Osteocyte (in vitro differentiated cells): ENCODE data around the gene ATOH8. TPM values are rescaled to one million over a fixed set of nuclear protein-coding genes. Genes with fewer than 3 reads are reported as not detected.

Source experiments
- DNase-seq: peaks from one replicate; pipeline ENCODE4 v3.0.0; 2021; ENCODE audit warnings: mixed read lengths; ENCODE audit not compliant: unreplicated experiment; ENCODE audit errors: extremely low spot score
- H3K27ac Mint-ChIP-seq: one replicate; pipeline ENCODE4 v1.8.0; 2021; ENCODE audit warnings: mild to moderate bottlenecking, mixed read lengths; ENCODE audit not compliant: unreplicated experiment
- H3K27me3 Mint-ChIP-seq: one replicate; pipeline ENCODE4 v1.8.0; 2021; ENCODE audit warnings: mixed read lengths; ENCODE audit not compliant: unreplicated experiment
- H3K36me3 Mint-ChIP-seq: one replicate; pipeline ENCODE4 v1.8.0; 2021; ENCODE audit warnings: mixed read lengths; ENCODE audit not compliant: unreplicated experiment
- H3K4me1 Mint-ChIP-seq: one replicate; pipeline ENCODE4 v1.8.0; 2021; ENCODE audit warnings: mixed read lengths; ENCODE audit not compliant: unreplicated experiment
- H3K4me3 Mint-ChIP-seq: one replicate; pipeline ENCODE4 v1.8.0; 2021; ENCODE audit warnings: mild to moderate bottlenecking, moderate library complexity, mixed read lengths; ENCODE audit not compliant: unreplicated experiment
- H3K9me3 Mint-ChIP-seq: one replicate; pipeline ENCODE4 v1.8.0; 2021; ENCODE audit warnings: mixed read lengths; ENCODE audit not compliant: unreplicated experiment
- total RNA-seq: library from RNA; stranded (reverse); gene quantifications from 2 replicates; pipeline ENCODE4 v1.2.1, GENCODE V29; 2021
- TF ChIP-seq, protein P1 (sequence below): fragments of 200-600 bp; sonication (generic); IDR thresholded peaks from 2 replicates; pipeline ENCODE4 v1.5.0; 2021; ENCODE audit warnings: antibody characterized with exemption, mild to moderate bottlenecking, moderate library complexity

The ATOH8 gene
- total RNA-seq, 1 donor from 2014 or later = 5.9 TPM

DNA sequence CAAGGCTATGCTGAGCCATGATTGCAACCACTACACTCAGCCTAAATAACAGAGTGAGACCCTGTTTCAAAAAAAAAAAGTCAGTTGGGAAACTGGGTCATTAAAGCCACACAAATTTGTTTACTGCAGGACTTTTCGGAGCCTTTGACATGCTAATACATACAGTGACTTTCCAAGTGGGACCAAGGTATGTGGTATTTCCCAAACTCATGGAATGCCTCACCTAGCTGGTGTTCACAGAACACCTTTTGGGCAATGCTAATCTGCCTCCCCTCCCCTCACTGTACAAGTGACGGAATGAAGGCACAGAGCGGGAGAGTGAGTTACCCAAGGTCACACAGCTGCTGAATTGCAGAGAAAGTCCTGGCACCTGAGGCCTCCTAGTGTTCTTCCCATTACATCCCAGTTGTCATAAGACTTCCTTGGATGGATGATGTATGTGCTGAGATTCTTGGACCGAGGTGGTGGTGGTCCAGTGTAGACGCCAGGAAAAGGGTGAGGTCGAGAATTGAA, 30.7 kb downstream of the ATOH8 start:
- no peak overlapping the region for H3K27ac Mint-ChIP-seq
- peaks cover 8% of the 10 kb centered on the region for H3K36me3 Mint-ChIP-seq
- H3K4me1 Mint-ChIP-seq = peaks cover 8% of the 10 kb centered on the region
- peaks cover 9% of the 10 kb centered on the region for H3K27me3 Mint-ChIP-seq
- H3K9me3 Mint-ChIP-seq = no peaks in the 10 kb centered on the region
- H3K4me3 Mint-ChIP-seq = no peak overlapping the region
- TF ChIP-seq, protein P1, sequence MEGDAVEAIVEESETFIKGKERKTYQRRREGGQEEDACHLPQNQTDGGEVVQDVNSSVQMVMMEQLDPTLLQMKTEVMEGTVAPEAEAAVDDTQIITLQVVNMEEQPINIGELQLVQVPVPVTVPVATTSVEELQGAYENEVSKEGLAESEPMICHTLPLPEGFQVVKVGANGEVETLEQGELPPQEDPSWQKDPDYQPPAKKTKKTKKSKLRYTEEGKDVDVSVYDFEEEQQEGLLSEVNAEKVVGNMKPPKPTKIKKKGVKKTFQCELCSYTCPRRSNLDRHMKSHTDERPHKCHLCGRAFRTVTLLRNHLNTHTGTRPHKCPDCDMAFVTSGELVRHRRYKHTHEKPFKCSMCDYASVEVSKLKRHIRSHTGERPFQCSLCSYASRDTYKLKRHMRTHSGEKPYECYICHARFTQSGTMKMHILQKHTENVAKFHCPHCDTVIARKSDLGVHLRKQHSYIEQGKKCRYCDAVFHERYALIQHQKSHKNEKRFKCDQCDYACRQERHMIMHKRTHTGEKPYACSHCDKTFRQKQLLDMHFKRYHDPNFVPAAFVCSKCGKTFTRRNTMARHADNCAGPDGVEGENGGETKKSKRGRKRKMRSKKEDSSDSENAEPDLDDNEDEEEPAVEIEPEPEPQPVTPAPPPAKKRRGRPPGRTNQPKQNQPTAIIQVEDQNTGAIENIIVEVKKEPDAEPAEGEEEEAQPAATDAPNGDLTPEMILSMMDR = no peak
- no peak for DNase-seq

DNA sequence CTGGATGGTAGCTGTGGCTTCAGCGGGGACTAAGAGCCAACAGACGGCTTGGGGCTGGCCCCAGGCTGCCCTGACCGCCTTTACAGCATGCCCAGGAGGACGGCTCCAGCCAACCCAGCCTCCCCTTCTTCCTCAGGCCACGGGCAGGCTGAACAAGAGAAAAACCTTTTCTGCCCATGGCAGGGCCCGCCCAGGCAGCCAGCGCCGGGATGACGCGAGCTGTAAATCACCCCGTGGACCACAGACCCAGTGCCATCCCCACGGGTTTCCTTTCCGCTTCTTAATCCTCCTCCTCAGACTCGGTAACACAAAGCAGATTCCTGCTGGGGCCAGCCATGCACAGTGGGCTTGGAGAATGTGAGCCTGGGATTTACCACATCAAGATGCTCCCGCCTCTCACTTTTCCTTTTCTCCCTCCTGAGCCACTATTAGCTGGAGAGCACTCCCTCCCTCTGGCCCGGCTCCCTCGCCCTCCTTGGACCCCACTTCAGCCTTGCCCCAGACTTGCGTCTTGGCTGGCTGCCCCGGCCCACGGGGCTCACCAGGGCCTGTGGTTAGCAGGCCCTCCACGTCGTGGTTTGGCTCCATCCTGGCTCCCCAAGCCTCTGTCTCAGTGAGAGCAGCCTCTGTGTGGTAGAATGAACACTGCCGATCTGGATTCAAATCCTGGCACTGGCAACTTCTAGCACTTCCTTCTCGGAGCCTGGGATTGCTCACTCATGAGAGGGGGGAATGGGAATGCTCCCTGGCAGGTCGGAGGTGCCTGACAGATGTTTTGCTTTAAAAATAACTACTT, 31.4 kb downstream of the ATOH8 start:
- Mint-ChIP-seq H3K9me3 (no peaks in the 10 kb centered on the region), H3K36me3 (peaks cover 11% of the 10 kb centered on the region), H3K4me1 (peaks cover 8% of the 10 kb centered on the region), H3K27ac (no peak overlapping the region), H3K4me3 (no peak overlapping the region), H3K27me3 (peaks cover 12% of the 10 kb centered on the region)
- TF ChIP-seq, protein P1 = no peak
- DNase-seq = no peak

DNA sequence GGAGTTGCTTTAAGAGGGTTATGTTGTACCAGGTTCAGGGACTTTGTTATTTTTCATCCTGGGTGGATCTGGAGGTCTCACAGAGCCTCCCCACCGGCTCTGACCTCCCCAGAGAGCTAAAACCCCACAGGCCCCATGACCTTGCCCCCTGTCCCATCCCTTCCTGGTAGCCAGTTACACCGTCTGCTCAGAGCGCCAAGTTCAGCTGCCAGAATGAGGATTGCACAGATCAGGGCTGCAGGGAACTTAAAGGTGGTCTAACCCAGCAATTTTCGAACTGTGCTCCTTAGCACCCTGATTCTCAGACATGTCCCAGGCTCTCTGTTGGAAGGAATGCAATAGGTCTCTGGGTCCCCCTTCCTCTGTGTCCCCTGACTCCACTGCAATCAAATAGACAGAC, 32.1 kb downstream of the ATOH8 start:
- TF ChIP-seq, protein P1 = no peak
- no peak for DNase-seq
- Mint-ChIP-seq H3K4me3 (no peak overlapping the region), H3K4me1 (peaks cover 11% of the 10 kb centered on the region), H3K9me3 (no peaks in the 10 kb centered on the region), H3K27ac (no peak overlapping the region), H3K36me3 (peaks cover 8% of the 10 kb centered on the region), H3K27me3 (peaks cover 8% of the 10 kb centered on the region)

DNA sequence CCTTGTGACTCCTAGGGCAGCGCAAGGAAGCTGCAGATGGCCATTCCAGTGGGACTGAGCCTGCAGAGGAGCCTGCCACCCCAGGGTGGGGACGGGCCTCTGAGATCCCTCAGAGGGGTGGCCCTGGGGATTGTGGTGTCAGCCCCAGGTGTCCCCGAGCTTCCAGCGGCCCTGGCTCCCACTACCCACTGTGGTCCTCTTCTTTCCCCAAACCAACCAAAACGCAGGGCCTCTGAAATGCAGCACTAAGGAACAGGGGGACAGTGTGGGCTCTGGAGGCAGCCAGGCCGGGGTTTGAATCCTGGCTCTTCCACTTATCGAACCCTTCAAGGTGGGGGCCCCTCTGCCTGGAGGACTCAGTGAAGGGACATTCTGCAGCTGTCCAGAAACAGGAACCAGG, 32.7 kb downstream of the ATOH8 start:
- no peak for DNase-seq
- H3K9me3 Mint-ChIP-seq = no peaks in the 10 kb centered on the region
- H3K27me3 Mint-ChIP-seq = peaks cover 6% of the 10 kb centered on the region
- peaks cover 17% of the 10 kb centered on the region for H3K4me1 Mint-ChIP-seq
- H3K4me3 Mint-ChIP-seq = no peak overlapping the region
- H3K36me3 Mint-ChIP-seq = peaks cover 6% of the 10 kb centered on the region
- TF ChIP-seq, protein P1 = no peak
- no peak overlapping the region for H3K27ac Mint-ChIP-seq

DNA sequence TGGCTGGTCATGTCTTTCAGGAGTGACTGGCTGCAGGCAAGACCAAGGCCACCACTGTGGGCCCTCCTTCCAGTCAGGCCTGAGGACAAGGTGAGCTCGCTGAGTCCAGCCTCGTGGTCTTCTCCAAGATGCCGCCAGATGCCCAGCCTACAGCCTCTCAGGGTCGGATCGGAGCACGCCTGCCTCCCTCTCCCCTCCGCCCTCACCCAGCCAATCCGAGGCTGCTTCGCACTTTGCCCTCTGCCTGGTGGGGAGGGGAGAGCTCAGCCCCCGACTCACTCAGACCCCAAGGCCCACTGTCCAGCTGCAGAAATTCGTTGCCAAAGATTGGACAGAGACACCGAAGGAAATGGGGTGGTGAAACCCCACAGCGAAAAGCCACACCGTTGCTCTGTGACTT, 33.1 kb downstream of the ATOH8 start:
- TF ChIP-seq, protein P1 = no peak
- peaks cover 6% of the 10 kb centered on the region for H3K27me3 Mint-ChIP-seq
- peaks cover 6% of the 10 kb centered on the region for H3K36me3 Mint-ChIP-seq
- H3K4me1 Mint-ChIP-seq = peaks cover 21% of the 10 kb centered on the region
- H3K4me3 Mint-ChIP-seq = no peak overlapping the region
- no peak overlapping the region for H3K27ac Mint-ChIP-seq
- H3K9me3 Mint-ChIP-seq = no peaks in the 10 kb centered on the region
- no peak for DNase-seq
